Progenitor cell of endocrine pancreas (in vitro differentiated cells): Measurements from ENCODE around the gene MBP. TPM values are rescaled to one million over a fixed set of nuclear protein-coding genes. Genes with fewer than 3 reads are reported as not detected.

Source experiments
- DNase-seq: peaks from one replicate; pipeline ENCODE4 v3.0.0; 2021; ENCODE audit warnings: low spot score; ENCODE audit not compliant: unreplicated experiment
- H3K27ac Mint-ChIP-seq: 2 replicates; pipeline ENCODE4 v1.8.0; 2021; ENCODE audit warnings: mild to moderate bottlenecking, moderate library complexity, mixed read lengths
- H3K27me3 Mint-ChIP-seq: 2 replicates; pipeline ENCODE4 v1.8.0; 2021; ENCODE audit warnings: mixed read lengths
- H3K36me3 Mint-ChIP-seq: 2 replicates; pipeline ENCODE4 v1.8.0; 2022; ENCODE audit warnings: mixed read lengths; ENCODE audit not compliant: insufficient read depth
- H3K4me1 Mint-ChIP-seq: 2 replicates; pipeline ENCODE4 v1.8.0; 2021; ENCODE audit warnings: low read depth, mixed read lengths
- H3K4me3 Mint-ChIP-seq: 2 replicates; pipeline ENCODE4 v1.8.0; 2021; ENCODE audit warnings: low read depth, mild to moderate bottlenecking, moderate library complexity, mixed read lengths
- H3K9me3 Mint-ChIP-seq: 2 replicates; pipeline ENCODE4 v1.8.0; 2021; ENCODE audit warnings: low read depth, mixed read lengths
- CTCF ChIP-seq: fragments of 200-600 bp; sonication (generic); IDR thresholded peaks from one replicate; pipeline ENCODE4 v1.5.0; 2021; ENCODE audit warnings: antibody characterized with exemption, mild to moderate bottlenecking; ENCODE audit not compliant: unreplicated experiment
- total RNA-seq: library from RNA; stranded (reverse); gene quantifications from 2 replicates; pipeline ENCODE4 v1.2.1, GENCODE V29; 2021

Gene MBP
- total RNA-seq, 1 donor from 2014 or later: 38.4 TPM

GRCh38 chr18:77079954-77080682, 52.5 kb downstream of the MBP start:
- H3K27ac Mint-ChIP-seq: no peak overlapping the region
- H3K36me3 Mint-ChIP-seq: peaks cover 4% of the 10 kb centered on the region
- H3K9me3 Mint-ChIP-seq: peaks cover 2% of the 10 kb centered on the region
- no peak overlapping the region for H3K4me3 Mint-ChIP-seq
- DNase-seq: no peak
- H3K4me1 Mint-ChIP-seq: peaks cover 17% of the 10 kb centered on the region
- TF ChIP-seq CTCF: no peak
- no peaks in the 10 kb centered on the region for H3K27me3 Mint-ChIP-seq

- Mint-ChIP-seq H3K9me3 (peaks cover 2% of the 10 kb centered on the region), H3K36me3 (peaks cover 4% of the 10 kb centered on the region), H3K4me1 (peaks cover 8% of the 10 kb centered on the region), H3K4me3 (no peak overlapping the region), H3K27ac (no peak overlapping the region), H3K27me3 (no peaks in the 10 kb centered on the region)
- no peak for DNase-seq
- no peak for TF ChIP-seq CTCF
These were observed 53.5 kb downstream of the MBP start for GRCh38 chr18:77079088-77079487.

GRCh38 chr18:77078690-77079070, 53.9 kb downstream of the MBP start:
- peaks cover 4% of the 10 kb centered on the region for H3K36me3 Mint-ChIP-seq
- H3K27ac Mint-ChIP-seq: no peak overlapping the region
- no peaks in the 10 kb centered on the region for H3K27me3 Mint-ChIP-seq
- no peak overlapping the region for H3K4me3 Mint-ChIP-seq
- H3K9me3 Mint-ChIP-seq: peaks cover 2% of the 10 kb centered on the region
- no peak for DNase-seq
- TF ChIP-seq CTCF: no peak
- peaks cover 4% of the 10 kb centered on the region for H3K4me1 Mint-ChIP-seq

GRCh38 chr18:77077941-77078689, 54.5 kb downstream of the MBP start:
- peaks cover 4% of the 10 kb centered on the region for H3K36me3 Mint-ChIP-seq
- no peak overlapping the region for H3K27ac Mint-ChIP-seq
- H3K4me1 Mint-ChIP-seq: peaks cover 1% of the 10 kb centered on the region

More at GRCh38 chr18:77077941-77078689, 54.5 kb downstream of the MBP start:
- Mint-ChIP-seq H3K9me3 (peaks cover under 1% of the 10 kb centered on the region), H3K4me3 (no peak overlapping the region), H3K27me3 (no peaks in the 10 kb centered on the region)
- DNase-seq: no peak
- TF ChIP-seq CTCF: no peak
